ENCODE results near the gene ANXA10.
"Not testable (repeated sequence)": the region's sequence is repeated elsewhere in the genome, so short reads cannot be mapped to it uniquely, and the experiment has no call there.

Gene ANXA10

GRCh38 chr4:168119890-168120289 is 27.6 kb downstream of the ANXA10 start:
- no peak for DNase-seq

DNA sequence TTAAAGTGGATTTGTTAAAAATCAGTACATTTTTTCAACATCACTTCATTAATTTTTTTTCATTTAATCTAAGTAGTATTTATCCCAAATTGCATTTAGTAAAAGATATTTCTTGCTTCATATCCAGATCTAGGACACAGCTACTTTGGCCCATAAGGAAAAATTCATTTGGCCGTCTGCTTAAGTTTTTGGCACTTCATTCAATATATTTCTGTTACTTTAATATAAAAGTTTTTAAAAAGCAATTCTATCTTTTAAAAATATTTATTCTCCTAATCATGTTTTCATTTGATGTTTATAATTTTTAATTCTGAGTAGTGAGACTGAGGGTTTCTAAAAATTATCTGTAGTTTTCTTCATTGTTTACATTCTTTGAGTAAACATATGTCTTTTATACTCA is 28.5 kb downstream of the ANXA10 start:
- DNase-seq = no peak

- DNase-seq = peak in 1 of 3 donors; percentile 12
Measured at GRCh38 chr4:168124008-168124641, 31.8 kb downstream of the ANXA10 start.

- no peak for DNase-seq
Measured at GRCh38 chr4:168126952-168127351, 34.6 kb downstream of the ANXA10 start.

DNA sequence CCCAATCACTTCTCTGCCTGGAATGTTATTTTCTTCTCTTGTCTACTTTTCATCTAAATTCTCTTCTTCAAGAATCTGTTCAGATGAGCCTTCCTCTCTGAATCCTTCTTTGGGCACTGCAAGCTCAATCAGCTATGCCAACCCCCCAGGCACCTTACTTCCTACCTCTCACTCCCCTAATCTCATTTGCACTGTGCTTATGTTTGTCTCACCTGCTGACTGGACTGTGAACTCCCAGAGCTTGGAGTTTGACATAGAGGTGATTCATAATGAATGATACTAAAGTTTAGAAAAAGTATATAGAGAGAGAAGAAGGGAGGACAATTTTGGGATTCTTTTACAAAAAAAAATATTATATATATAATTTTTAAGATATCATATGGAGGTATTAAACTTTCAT is 36.3 kb downstream of the ANXA10 start:
- DNase-seq = no peak

DNA sequence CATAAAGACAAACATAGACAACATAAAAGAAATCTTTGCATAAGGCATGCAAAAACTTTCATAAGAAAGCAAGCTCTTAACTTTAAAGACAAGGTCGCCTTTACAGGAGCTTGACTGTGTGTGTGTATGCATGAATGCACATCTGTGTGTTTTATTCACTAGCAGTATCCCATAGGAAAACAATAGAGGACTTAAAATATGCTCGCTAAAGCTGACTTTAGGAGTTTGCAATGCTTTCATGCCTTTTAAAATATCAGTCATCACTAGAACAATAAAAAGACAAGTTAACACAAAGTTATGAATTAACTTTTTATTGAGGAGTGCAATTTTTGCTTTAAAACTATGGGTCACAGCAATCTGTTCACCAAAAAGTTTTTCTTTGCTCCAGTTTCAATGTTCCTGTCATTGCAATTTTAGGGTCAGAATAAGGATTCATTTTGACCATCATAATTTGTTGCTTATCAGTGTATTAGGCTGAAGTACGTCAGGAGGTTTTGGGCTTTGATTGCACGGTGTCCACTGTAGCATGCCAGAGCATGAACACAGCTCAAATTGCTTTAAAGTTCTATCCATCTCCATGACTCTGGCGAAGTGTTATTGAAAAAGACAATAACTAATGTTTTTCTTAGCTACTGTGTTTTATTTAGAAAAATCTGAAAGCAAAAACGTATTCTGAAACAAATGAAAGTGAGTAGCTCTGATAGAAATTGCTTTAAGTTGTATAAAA is 36.9 kb downstream of the ANXA10 start:
- no peak for DNase-seq

DNA sequence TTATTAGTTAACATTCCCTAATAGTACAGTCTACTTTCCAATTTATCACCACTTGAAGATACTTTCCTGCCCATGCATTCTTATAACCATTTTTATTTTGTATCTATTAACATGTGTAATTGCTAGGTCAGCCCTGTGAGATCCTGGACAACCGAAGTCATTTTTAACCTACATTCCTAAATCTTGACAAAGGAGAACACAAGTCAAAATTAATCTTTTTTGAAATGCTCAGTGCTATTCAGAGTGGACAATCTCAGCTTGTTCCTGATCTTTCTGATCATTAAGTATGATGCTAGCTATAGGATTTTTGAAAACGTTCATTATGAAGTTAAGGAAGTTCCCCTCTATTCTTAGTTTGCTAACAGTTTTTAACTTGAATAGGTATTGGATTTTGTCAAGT is 37.5 kb downstream of the ANXA10 start:
- no peak for DNase-seq

DNA sequence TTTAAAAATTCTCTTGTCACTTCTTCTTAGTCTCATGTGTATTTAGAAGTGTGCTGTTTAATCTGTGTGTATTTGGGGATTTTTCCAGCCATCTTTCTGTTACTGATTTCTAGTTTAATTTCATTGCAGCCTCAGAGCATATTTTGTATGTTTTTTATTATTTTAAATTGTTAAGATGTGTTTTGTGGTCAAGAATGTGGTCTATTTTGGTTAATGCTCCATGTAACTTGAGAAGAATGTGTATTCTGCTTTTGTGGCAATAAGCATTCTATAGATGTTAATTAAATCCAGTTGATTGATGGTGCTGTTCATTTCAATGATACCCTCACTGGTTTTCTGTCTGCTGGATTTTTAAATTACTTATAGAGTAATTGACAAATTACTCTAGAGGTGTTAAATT is 38.9 kb downstream of the ANXA10 start:
- DNase-seq = no peak

- no peak for DNase-seq
Measured at GRCh38 chr4:168134651-168135050, 42.3 kb downstream of the ANXA10 start.

GRCh38 chr4:168135860-168136259 is 43.5 kb downstream of the ANXA10 start:
- DNase-seq = not testable (repeated sequence)

- DNase-seq = not testable (repeated sequence)
Measured at GRCh38 chr4:168137695-168138094, 45.4 kb downstream of the ANXA10 start.

GRCh38 chr4:168138143-168138542 is 45.8 kb downstream of the ANXA10 start:
- no peak for DNase-seq

DNA sequence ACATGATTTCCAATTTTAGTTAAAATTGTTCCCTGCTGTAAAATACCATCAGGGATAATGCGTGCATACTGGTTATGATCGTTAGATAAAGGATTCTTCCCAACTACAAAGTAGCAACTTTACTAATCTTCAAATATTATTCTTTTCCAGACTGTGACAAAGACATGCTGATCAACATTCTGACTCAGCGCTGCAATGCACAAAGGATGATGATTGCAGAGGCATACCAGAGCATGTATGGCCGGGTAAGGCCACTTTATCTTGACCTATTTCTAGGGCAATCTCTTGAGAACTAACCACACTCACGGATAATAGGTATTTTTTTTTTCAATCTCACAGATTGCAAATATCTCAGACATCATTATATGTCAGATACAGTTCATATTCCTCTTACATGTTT is 47.0 kb downstream of the ANXA10 start:
- DNase-seq = no peak

- no peak for DNase-seq
Measured at GRCh38 chr4:168141733-168142132, 49.4 kb downstream of the ANXA10 start.

- DNase-seq = peak in 2 of 3 donors; percentile 20 to 42
Measured at GRCh38 chr4:168143601-168144000, 51.3 kb downstream of the ANXA10 start.

DNA sequence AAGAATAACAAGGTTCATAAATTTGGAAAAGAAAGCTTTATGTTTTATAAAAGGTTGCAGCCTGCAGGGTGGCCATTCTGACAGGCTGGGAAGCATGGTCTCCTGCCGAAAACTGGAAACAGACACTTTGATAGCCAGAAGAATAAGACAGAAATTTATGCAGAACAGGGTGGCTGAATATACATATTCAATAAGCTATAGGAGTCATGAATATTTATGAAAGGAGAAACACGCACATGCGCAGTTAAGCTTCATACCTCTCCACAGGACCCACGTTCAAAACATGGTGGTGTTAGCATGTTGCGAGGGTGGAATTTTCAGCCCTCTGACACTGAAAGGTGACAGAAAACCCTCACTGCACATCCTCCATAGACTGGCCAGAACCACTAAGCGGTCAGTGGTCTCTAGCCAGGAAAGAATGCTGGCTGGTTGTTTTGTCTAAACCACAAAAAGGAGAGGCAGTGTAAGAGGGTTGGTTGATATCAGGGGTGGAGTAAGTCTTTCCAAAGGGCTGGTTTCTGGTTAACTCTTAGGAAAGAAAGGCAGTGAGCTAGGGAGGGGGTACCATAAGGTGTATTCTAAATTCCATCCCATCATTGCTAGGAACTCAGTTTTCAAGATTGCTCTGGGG is 58.2 kb downstream of the ANXA10 start:
- no peak for DNase-seq

- DNase-seq = no peak
Measured at GRCh38 chr4:168151327-168151726, 59.0 kb downstream of the ANXA10 start.

- peak in 1 of 3 donors; percentile 21 for DNase-seq
Measured at GRCh38 chr4:168152837-168153500, 60.6 kb downstream of the ANXA10 start.

GRCh38 chr4:168153596-168154440 is 61.5 kb downstream of the ANXA10 start:
- peak; percentile 77 to 85 (median 81) for DNase-seq

DNA sequence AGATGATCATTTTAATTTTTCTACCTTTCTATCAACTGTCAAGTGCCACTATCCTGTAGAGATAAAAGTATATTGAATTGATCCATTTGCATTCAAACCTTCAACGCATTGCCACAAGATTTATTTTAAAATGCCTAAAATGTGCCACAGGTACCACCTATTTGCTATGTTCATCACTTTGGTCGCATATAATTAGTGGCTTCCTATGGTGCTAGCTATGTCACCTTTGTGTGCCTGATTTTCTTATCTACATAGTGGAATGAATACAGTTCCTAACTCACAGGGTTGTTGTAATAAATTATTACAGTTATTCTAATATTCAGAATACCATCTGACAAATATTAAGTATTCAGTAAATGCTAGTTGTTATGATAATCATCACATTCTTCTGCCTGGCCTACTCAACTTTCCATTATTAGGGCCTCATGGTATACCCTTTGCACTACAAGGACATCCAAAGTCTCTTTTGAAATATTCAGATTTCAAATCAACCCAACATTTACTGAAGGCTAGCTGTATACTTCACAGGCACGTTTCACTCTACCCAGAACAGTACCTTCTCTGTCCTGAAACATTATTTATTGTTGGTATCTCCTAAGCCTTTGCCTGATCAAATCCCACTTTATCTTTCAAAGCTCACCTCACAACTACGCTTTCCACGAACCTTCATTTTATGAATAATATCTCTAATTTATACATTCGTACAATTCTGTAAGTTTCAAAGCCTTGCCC is 62.4 kb downstream of the ANXA10 start:
- no peak for DNase-seq

DNA sequence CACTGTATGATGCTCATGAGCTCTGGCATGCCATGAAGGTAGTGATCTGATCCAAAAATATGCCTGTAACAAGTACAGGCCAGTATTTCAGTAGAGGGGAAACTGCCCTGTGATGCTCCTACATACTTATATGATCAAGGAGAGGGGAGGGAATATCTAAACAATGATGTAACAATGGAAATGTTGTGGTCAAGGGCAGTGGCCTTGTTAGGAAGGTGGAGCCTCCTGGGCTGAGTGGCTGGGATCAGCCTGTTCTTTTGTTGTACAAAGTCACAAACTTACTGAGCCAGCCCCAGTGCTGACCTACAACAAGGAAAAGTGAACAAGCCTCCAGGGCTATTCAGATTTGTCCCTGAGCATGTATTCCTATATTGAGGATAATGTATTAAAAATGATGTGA is 70.3 kb downstream of the ANXA10 start:
- DNase-seq = no peak

- no peak for DNase-seq
Measured at GRCh38 chr4:168163106-168163505, 70.8 kb downstream of the ANXA10 start.
